ENCODE data around the gene MX1.
"Not testable (repeated sequence)": the region's sequence is repeated elsewhere in the genome, so short reads cannot be mapped to it uniquely, and the experiment has no call there.

MX1 gene

GRCh38 chr21:41407541-41408460 lies 18.2 kb upstream of the MX1 start:
- no peak for DNase-seq

GRCh38 chr21:41410361-41410760 lies 15.7 kb upstream of the MX1 start:
- DNase-seq = no peak

- no peak for DNase-seq
Observed at GRCh38 chr21:41410767-41411448, 15.1 kb upstream of the MX1 start.

- DNase-seq = no peak
Observed at GRCh38 chr21:41411449-41412089, 14.5 kb upstream of the MX1 start.

- DNase-seq = not testable (repeated sequence)
Observed at GRCh38 chr21:41417505-41417904, 8.5 kb upstream of the MX1 start.

- DNase-seq = no peak
Observed at GRCh38 chr21:41418393-41418792, 7.6 kb upstream of the MX1 start.

- DNase-seq = no peak
Observed at GRCh38 chr21:41418956-41419680, 6.9 kb upstream of the MX1 start.

- peak; percentile 57 for DNase-seq
Observed at GRCh38 chr21:41419921-41420862, 5.8 kb upstream of the MX1 start.

- not testable (repeated sequence) for DNase-seq
Observed at GRCh38 chr21:41420998-41421397, 5.0 kb upstream of the MX1 start.

GRCh38 chr21:41422546-41423304 lies 3.3 kb upstream of the MX1 start:
- DNase-seq = no peak

GRCh38 chr21:41423305-41423636 lies 2.8 kb upstream of the MX1 start:
- not testable (repeated sequence) for DNase-seq

GRCh38 chr21:41425588-41425953 lies 468 bp upstream of the MX1 start:
- DNase-seq = no peak

GRCh38 chr21:41426676-41427404 lies 801 bp downstream of the MX1 start:
- no peak for DNase-seq

GRCh38 chr21:41427556-41427955 lies 1.5 kb downstream of the MX1 start:
- DNase-seq = no peak

GRCh38 chr21:41428311-41428710 lies 2.3 kb downstream of the MX1 start:
- no peak for DNase-seq

GRCh38 chr21:41428847-41429246 lies 2.8 kb downstream of the MX1 start:
- no peak for DNase-seq

- DNase-seq = no peak
Observed at GRCh38 chr21:41429305-41429704, 3.3 kb downstream of the MX1 start.

GRCh38 chr21:41429925-41430491 lies 4.0 kb downstream of the MX1 start:
- no peak for DNase-seq

- DNase-seq = no peak
Observed at GRCh38 chr21:41431788-41432548, 5.9 kb downstream of the MX1 start.
